Erythroblast (primary cell): ENCODE results near the gene ALS2CL.

ENCODE experiments used
- GATA1 ChIP-seq: IDR thresholded peaks from 2 replicates; pipeline ENCODE4 v1.6.1; 2011; ENCODE audit warnings: low read depth, mild to moderate bottlenecking, control low read depth, low read length, moderate library complexity
- POLR2A ChIP-seq: IDR thresholded peaks from 2 replicates; pipeline ENCODE4 v1.6.1; 2011; ENCODE audit warnings: mild to moderate bottlenecking, low read length

DNA sequence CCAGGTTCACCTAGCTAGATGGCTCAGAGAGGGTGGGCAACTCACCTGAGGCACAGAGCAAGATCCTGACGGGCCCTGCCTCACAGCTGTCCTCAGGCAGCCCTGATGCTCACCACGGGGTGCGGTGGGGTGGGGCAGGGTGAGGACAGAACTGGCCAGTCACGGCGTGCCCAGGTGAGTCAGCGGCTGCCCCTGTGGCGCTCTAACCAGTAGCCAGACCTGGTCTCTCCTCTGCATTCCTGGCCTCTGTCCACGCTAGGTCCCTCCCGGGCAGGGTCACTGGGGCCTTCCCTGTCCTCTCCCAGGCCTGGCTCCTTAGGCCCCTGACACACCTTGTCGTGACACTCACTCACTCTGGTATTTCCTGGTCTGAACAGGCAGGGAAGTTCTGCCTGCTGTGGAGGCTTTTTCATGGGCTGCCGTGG, 901 bp downstream of the ALS2CL start:
- no peak for TF ChIP-seq POLR2A
- TF ChIP-seq GATA1: no peak
